T-helper 9 cell (primary cell): Measurements from ENCODE around the gene LCK.
A peak's percentile ranks its signal among the peaks of the same experiment; 100 is the strongest.

Source experiments
- DNase-seq: peaks from one replicate; pipeline ENCODE4 v3.0.0-alpha.2; 2020
- total RNA-seq, 2 donors: gene quantifications; one replicate each; lab custom pipeline; 2026; lab: John Stamatoyannopoulos, UW

Gene LCK
- total RNA-seq, result 350 to 737 reads per million in 2 donors

DNA sequence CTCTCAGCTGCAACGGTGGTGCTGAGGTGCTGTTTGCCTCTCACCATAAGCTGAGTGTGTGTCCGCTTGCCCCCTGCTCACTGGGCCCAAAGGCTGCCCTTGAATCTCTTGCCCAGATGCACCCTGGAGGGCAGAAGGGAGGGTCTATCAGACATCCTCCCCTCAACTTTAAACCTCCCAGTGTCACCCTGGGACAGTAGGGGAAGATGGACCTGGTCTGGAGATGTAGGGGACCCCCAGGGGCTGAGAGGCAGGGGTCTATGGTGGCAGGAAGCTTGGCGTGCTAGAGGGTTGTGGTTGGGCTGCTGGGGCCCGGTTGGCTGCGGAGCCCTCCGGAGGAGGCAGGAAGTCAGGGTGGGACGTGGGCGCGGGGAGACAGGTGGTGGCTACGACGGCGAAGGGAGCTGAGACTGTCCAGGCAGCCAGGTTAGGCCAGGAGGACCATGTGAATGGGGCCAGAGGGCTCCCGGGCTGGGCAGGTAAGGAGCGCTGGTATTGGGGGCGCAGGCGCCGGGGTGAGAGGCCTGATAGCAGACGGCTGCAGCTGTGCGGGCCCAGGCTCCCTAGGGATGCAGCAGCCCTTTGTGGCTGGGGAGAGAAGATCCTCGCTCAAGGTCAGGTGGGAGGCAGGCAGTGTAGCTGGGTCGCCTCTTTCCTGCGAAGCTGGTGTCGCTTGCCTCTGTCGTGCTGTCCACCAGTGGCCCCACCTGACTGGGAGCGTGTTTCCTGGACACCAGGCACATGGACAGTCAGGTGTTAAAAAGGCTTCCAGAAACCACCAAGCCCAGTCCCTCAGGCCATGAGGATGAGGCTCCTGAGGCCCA lies at the start of gene LCK:
LCK (plus strand) TSS at position 373 of the 824 bp plus-strand sequence. CDS start 23,065 bp downstream, outside the sequence.
- peak; percentile 48 for DNase-seq

DNA sequence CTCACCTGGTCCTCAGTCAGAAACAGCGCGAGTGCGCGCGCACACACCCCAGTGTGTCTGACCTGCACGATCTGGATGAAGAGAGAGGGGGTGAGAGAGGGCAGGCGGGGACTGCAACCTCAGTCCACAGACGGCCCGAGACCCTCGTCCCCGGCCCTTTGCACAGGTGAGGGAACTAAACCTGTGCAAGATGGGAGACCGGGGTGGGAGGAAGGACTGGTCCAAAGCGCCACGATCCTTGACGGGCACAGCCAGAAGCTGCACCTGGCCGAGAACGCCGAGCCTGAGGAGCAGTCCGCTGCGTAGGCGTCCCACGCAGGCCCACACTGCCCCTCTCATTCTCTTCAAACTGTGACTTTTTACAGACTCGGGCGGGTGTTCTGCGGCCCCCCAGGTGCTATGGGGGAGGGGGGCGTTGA lies 46.1 kb upstream of the LCK start:
- DNase-seq, result no peak

- peak; percentile 83 for DNase-seq
These were observed 45.4 kb upstream of the LCK start, which contains the start of gene IQCC for GRCh38 chr1:32205401-32206370. Gene IQCC, plus strand, starts transcription at chr1:32205671. Its CDS starts 11 bp downstream, at chr1:32205682.

DNA sequence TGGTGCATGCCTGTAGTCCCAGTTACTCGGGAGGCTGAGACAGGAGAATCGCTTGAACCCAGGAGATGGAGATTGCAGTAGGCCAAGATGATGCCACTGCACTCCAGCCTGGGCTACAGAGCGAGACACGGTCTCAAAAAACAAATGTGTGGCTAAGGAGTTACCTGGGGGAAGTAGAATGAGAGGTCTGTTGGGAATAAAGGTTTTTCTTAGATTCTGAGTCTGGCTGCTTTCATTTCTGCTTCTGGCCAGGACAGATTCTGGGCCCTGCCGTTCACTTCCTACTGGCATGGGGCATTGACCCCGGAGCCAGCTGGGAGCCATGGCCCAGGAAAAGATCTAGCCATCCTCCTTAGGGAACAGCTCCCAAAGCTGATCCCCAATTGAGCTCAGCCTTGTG lies 42.6 kb upstream of the LCK start:
- no peak for DNase-seq

GRCh38 chr1:32208891-32209328 lies 42.2 kb upstream of the LCK start, which contains the start of gene DCDC2B:
Gene DCDC2B, plus strand, starts transcription at chr1:32209089. Its CDS starts 5 bp downstream, at chr1:32209094.
- no peak for DNase-seq

GRCh38 chr1:32215629-32216480 lies 35.2 kb upstream of the LCK start:
- peak; percentile 45 for DNase-seq

- no peak for DNase-seq
These were observed 34.5 kb upstream of the LCK start for GRCh38 chr1:32216566-32216965.

DNA sequence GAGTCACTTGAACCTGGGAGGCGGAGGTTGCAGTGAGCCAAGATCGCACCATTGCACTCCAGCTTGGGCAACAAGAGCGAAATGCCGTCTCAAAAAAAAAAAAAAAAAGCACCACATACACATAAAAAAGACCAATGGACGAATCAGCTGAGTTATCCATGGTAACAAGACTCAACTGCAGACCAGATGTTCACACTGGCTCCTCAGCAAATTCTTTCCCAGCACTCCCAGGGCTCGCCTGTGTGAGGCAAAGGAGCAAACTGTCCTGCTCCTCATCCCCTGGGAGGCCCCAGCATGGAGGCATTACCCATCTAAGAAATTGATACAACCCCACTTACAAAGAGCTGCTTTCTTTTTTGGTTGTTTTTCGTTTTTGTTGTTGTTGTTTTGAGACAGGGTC lies 32.0 kb upstream of the LCK start:
- DNase-seq, result no peak

DNA sequence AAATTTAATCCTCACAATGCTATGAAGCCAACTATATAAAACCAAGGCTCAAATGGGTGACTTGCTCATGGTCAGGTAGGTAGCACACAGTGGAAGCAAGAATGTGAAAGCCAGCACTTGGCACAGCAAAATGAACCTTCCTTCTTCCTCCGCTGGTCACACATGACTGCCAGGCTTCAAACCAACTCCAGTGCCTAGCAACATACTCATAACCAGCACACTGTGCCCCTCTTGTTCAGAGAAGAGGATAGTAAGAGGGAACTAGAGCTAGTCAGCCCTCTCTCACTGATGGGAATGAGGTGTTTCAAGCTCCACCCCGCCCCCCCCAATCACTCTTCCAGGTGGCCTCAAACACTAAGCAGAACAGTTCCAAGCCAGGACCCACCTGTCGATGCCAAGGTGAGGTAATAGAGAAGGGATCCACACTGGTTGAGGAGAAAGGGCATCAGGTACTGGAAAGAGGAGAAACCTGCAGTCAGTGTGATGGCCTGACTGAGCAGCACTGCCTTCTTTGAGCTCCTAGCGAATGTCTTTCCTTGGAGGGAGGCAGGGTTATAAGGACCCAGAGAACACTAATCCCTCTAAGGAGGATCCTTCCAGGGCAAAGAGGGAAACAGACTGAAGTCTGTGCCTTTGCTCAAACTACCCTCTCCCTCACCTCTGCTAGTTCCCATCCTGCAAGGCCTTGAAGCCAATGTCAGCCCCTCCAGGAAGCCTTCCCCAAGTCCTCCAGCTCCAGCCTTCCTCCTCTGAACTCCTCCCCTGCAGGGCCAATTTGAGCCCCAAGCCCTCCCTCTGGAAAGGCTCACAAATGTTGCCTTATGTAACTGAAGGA lies 30.1 kb upstream of the LCK start:
- no peak for DNase-seq

GRCh38 chr1:32221581-32221979 lies 29.5 kb upstream of the LCK start:
- no peak for DNase-seq

GRCh38 chr1:32221980-32222755 lies 28.9 kb upstream of the LCK start, which contains the start of the genes EIF3I and TMEM234:
Gene EIF3I, plus strand, starts transcription at chr1:32222407. Its CDS starts 35 bp downstream, at chr1:32222442.
Gene TMEM234, minus strand, starts transcription at chr1:32222353. Its CDS starts 31 bp downstream, at chr1:32222322.
- DNase-seq, result peak; percentile 85

- DNase-seq, result no peak
These were observed 27.4 kb upstream of the LCK start for GRCh38 chr1:32223683-32224082.

GRCh38 chr1:32224285-32224684 lies 26.8 kb upstream of the LCK start:
- DNase-seq, result no peak

GRCh38 chr1:32228771-32229170 lies 22.3 kb upstream of the LCK start:
- no peak for DNase-seq

GRCh38 chr1:32231843-32232432 lies 19.1 kb upstream of the LCK start:
- no peak for DNase-seq

DNA sequence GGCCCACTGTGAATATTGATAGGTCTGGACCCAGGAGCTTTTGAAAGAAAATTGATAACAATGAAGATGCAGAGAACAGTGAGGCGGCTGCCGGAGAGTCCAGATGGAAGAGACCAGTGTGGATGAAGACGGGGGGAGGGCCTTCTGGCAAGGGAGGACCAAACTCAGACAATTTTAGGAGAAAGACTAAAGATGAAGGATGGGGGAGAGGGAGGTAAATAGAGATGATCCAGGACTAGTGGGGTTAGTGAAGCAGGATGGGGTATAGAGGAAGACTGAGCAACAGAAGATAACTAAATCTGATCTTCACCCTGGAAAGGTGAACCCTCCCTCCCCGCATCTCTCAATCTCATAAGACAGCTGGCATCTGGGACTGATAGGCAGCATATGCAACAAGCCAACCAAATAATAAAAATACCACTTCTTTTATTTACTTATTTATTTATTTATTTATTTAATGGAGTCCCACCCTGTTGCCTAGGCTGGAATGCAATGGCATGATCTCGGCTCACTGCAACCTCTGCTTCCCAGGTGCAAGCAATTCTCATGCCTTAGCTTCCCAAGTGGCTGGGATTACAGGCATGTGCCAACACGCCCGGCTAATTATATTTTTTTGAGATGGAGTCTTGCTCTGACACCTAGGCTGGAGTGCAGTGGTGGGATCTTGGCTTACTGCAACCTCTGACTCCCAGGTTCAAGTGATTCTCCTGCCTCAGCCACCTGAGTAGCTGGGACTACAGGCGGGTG lies 18.3 kb upstream of the LCK start:
- DNase-seq, result no peak

GRCh38 chr1:32234792-32235191 lies 16.3 kb upstream of the LCK start:
- DNase-seq, result no peak

DNA sequence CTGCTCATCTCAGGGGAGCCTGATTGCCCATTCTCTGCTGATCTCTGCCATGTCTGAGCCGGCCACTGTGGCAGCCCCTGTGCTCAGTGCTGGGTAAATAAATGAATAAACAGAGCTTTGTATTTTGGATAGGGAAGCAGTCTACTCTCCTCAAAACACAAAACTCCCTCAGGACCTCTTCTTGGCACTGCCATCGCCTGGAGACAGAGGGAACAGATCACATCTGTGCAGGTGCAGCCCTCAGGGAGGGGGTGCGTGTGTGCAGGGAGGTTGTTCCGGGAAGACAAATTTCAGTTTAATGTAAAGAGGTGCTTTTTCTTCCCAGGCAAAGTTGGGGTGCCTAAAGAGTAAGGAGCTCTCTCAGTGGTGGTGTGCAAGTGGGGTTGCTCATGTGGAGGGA lies 11.7 kb upstream of the LCK start:
- no peak for DNase-seq

DNA sequence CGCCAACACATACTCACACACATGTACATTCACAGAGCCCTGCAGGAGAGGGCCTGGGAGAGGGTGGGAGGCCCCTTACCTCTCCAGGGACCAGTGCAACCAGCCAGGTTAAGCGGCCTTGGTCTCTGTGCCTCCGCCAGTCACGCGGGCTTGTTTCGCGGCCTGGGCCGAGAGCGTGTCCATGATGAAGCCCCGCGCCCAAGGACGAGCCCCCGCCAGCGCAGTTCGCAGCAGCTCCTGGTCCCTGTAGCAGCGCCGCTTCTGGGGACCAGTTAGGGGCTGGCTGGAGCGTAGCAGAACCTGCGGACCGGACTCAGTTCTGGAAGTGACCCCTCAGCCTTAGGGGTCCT lies 11.3 kb upstream of the LCK start:
- DNase-seq, result no peak
